HG02938 (cell line): Measurements from ENCODE around the gene LLGL1.
A peak's percentile ranks its signal among the peaks of the same experiment; 100 is the strongest.

Experiments
- ATAC-seq: cut with Tn5 transposase; IDR thresholded peaks from one replicate; pipeline ENCODE4 v1.9.1; 2021; ENCODE audit warnings: mild to moderate bottlenecking, moderate library complexity; ENCODE audit not compliant: unreplicated experiment

Gene LLGL1

DNA sequence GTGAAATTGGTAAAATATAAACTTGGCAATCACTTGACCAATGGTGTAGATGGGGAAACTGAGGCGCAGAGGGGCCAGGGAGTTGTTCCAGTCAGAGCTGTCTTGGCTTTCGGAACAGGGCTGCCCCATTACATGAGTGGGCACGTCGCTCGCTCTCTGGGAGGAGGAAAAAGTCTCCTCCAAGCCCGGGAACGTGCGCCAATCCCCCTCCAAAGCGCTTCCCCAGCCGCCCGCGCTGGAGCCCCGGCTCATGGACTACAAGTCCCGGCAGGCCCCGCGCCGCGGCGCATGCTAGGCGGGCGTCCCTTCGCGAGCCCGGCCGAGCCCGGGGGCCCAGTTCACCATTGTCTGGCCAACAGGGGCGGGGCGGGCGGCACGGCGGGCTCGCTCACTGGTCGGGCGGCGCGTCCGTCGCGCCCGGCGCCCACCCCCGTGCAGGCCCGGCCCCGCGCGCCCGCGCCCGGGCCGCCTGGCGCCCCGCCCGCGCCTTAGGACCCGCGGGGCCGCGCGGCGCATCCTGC, at the start of gene LLGL1:
LLGL1 (plus strand) TSS at position 515 of the 521 bp plus-strand sequence. CDS start 48 bp downstream, outside the sequence.
- ATAC-seq: no peak

- ATAC-seq: no peak
Measured at GRCh38 chr17:18176176-18176575, 49.3 kb upstream of the LLGL1 start.

GRCh38 chr17:18177133-18177532, 48.3 kb upstream of the LLGL1 start:
- no peak for ATAC-seq

DNA sequence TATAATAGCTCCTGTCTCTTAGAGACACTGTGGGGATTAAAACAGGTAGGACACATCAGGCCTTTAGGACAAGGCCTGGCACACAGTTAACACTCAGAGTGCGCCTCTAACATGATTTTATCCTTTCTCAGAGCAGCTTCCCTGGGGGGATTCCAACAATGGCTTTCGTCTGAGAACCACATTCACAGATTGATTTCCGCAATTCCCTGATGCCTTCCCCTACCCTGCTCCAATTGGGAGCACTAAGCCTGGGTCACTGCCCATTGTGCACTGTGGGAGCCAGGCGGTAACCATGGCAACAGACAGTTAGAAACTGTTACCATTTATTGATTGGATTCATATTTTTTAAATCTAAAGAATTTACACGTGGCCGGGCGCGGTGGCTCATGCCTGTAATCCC, 47.7 kb upstream of the LLGL1 start:
- no peak for ATAC-seq

DNA sequence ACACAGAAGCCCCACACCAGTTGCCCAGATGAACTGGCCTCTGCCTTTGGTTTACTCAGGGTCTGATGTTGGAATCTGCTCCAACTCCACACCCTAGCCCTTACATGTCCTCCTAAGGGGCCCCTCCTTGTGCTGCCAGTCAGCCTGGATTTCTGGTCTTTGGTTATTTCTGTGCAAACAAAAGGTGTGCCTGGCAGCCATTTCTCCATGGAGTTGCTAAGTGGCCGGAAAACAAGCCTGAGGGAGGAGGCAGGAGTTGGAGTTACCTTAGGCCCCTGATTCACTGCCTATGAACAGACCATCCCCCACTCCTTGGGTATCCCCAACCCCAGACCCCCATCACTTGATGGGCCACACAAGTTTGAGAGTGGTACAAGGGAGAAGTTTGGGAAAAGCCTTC, 46.2 kb upstream of the LLGL1 start:
- ATAC-seq: no peak

DNA sequence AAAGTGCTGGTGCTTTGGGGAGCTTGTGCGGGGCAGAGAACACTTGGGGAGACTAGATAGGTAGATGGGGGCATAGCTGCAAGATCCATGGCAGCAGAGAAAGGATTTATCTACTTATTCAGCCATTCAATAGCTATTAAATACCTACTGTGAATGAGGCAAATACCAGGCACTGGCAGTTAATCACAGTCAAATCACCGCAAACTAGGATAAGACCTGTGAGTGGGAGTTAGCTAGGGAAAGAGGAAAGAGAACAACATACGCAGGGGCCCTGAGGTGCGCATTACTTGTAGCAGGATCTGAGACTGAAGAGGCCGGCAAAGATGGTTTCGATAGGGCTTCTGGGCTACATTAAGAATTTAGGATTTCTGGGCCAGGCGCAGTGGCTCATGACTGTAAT, 45.6 kb upstream of the LLGL1 start:
- ATAC-seq: no peak

GRCh38 chr17:18181358-18181757, 44.1 kb upstream of the LLGL1 start:
- no peak for ATAC-seq

GRCh38 chr17:18182110-18182977, 43.1 kb upstream of the LLGL1 start:
- ATAC-seq: no peak

- ATAC-seq: peak; percentile 22
Measured at GRCh38 chr17:18182978-18183333, 42.5 kb upstream of the LLGL1 start.

- peak; percentile 85 for ATAC-seq
Measured at GRCh38 chr17:18183334-18184142, 41.9 kb upstream of the LLGL1 start, which contains the start of gene ALKBH5. Gene ALKBH5 (plus strand): TSS chr17:18183828. CDS start chr17:18184244, 416 bp downstream.

DNA sequence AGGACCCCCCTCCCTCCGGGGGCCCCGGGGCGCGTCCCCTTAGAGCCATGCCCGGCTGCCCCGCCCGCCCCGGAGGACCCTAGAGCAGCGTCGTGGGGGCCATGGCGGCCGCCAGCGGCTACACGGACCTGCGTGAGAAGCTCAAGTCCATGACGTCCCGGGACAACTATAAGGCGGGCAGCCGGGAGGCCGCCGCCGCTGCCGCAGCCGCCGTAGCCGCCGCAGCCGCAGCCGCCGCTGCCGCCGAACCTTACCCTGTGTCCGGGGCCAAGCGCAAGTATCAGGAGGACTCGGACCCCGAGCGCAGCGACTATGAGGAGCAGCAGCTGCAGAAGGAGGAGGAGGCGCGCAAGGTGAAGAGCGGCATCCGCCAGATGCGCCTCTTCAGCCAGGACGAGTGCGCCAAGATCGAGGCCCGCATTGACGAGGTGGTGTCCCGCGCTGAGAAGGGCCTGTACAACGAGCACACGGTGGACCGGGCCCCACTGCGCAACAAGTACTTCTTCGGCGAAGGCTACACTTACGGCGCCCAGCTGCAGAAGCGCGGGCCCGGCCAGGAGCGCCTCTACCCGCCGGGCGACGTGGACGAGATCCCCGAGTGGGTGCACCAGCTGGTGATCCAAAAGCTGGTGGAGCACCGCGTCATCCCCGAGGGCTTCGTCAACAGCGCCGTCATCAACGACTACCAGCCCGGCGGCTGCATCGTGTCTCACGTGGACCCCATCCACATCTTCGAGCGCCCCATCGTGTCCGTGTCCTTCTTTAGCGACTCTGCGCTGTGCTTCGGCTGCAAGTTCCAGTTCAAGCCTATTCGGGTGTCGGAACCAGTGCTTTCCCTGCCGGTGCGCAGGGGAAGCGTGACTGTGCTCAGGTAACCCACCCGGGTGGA, 41.0 kb upstream of the LLGL1 start:
- peak; percentile 9 for ATAC-seq

GRCh38 chr17:18185391-18185790, 40.0 kb upstream of the LLGL1 start:
- ATAC-seq: no peak

DNA sequence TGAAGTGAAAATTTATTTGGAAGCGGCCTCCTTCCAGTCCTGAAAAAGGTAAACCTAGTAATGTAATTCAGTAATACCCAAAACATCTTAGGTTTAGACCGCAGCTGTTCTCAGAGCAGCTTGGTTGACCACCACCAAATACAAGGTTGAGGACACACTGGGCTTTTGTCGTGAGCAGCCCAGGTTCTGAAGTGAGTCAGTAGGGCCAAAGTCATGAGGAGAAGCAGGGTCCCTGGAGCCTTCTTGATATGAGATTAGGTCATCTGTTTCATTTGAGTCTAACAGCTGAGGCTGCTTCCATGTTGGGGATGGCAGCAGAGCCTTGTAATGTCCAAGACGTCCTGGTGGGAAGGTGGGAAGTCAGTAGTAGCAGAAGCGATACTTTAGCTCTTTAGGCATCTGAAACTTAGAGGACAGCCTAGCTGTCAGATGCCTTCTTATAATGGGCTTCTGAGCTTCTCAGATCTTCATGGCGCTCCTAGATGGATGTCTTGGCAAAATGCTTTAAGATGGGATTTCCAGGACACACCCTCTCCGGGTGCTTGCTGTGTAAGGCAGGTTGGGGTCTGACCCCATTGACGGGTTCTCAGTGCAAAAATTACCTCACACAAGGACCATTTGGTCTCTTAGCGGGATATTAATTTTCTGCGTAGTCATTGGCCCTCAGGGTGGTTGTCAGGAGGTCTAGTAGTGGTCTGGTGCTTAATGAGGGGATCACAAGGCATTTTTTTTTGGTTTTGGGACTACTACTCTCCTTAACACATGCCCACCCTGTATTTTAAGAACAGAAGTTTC, 39.4 kb upstream of the LLGL1 start:
- no peak for ATAC-seq

GRCh38 chr17:18186627-18186982, 38.8 kb upstream of the LLGL1 start:
- ATAC-seq: no peak

DNA sequence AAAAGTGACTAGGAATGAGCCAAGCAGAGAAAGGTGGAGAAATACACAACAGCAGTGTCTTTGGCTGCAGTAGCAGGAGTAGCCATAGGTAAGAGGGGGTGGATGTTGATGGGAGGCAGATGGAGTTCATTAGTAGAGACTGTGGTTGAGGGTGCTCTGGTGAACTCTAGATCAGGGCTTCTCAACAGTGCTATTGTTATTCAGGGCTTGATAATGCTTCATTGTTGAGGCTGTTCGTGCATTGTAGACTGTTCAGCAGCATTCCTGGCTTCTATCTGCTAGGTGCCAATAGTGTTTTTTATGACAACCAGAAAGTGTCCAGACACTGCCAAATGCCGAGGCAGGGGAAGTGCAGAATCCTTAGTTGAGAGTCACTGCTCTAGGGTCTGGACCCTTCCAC, 38.2 kb upstream of the LLGL1 start:
- no peak for ATAC-seq

GRCh38 chr17:18187821-18188761, 37.3 kb upstream of the LLGL1 start:
- ATAC-seq: no peak

DNA sequence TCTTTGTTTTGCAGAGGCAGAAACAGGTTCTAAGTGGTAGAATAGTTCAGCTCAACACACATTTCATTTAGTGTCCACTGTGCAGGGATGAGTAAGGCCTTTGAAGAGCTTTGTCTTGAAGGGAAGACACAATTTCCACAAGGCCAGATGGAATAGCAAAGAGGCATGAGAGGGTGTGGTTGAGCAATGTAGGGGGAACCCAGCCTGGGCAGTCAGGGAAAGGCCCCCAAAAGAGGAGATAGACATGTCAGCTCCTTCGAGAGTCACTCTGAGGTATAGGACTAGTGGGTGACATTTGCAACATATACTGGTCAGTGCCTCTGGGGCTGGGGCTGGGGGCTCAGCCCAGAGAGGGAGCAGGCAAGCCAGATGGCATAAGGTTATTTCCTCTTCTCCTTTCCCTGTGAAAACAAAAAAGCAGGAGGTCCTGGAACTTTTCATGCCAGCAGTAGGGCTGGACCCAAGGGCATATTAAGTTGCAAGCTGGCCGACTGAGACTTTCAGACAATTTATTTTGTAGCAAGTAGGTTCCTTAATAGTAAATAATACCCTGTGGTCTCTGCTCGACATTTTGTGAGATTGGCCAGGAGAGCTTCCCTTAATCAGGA, 34.7 kb upstream of the LLGL1 start:
- ATAC-seq: no peak

- ATAC-seq: no peak
Measured at GRCh38 chr17:18191236-18191667, 34.2 kb upstream of the LLGL1 start.
